HG03521 (cell line): ENCODE data around the gene RASA3.
"Not testable (repeated sequence)": the region's sequence is repeated elsewhere in the genome, so short reads cannot be mapped to it uniquely, and the experiment has no call there.

Source experiments
- ATAC-seq: cut with Tn5 transposase; IDR thresholded peaks from one replicate; pipeline ENCODE4 v1.9.1; 2021; ENCODE audit warnings: mild to moderate bottlenecking, moderate library complexity; ENCODE audit not compliant: unreplicated experiment

RASA3 gene

GRCh38 chr13:114114666-114115065 lies 17.8 kb downstream of the RASA3 start:
- ATAC-seq = not testable (repeated sequence)

- ATAC-seq = no peak
Measured at GRCh38 chr13:114114006-114114640, 18.3 kb downstream of the RASA3 start.

GRCh38 chr13:114113395-114113794 lies 19.0 kb downstream of the RASA3 start:
- not testable (repeated sequence) for ATAC-seq

- no peak for ATAC-seq
Measured at GRCh38 chr13:114112826-114113322, 19.5 kb downstream of the RASA3 start.

- no peak for ATAC-seq
Measured at GRCh38 chr13:114112231-114112825, 20.1 kb downstream of the RASA3 start.

GRCh38 chr13:114111577-114111976 lies 20.8 kb downstream of the RASA3 start:
- ATAC-seq = no peak

GRCh38 chr13:114110830-114111189 lies 21.6 kb downstream of the RASA3 start:
- not testable (repeated sequence) for ATAC-seq

GRCh38 chr13:114110091-114110829 lies 22.2 kb downstream of the RASA3 start:
- no peak for ATAC-seq

- no peak for ATAC-seq
Measured at GRCh38 chr13:114109641-114110041, 22.8 kb downstream of the RASA3 start.

GRCh38 chr13:114108894-114109293 lies 23.5 kb downstream of the RASA3 start:
- ATAC-seq = no peak

GRCh38 chr13:114108141-114108761 lies 24.2 kb downstream of the RASA3 start:
- no peak for ATAC-seq

GRCh38 chr13:114107686-114108081 lies 24.7 kb downstream of the RASA3 start:
- no peak for ATAC-seq

GRCh38 chr13:114106991-114107685 lies 25.3 kb downstream of the RASA3 start:
- no peak for ATAC-seq

- no peak for ATAC-seq
Measured at GRCh38 chr13:114106526-114106925, 25.9 kb downstream of the RASA3 start.

- no peak for ATAC-seq
Measured at GRCh38 chr13:114105521-114106225, 26.8 kb downstream of the RASA3 start.

GRCh38 chr13:114104655-114105520 lies 27.5 kb downstream of the RASA3 start:
- no peak for ATAC-seq

GRCh38 chr13:114103801-114104654 lies 28.4 kb downstream of the RASA3 start:
- no peak for ATAC-seq

GRCh38 chr13:114103289-114103621 lies 29.2 kb downstream of the RASA3 start:
- not testable (repeated sequence) for ATAC-seq
